Coronary artery (tissue), 2 donors: ENCODE data around the gene ATP6V0B.

Source experiments
- DNase-seq: peaks from one replicate; pipeline ENCODE4 v3.0.0-alpha.2; 2017; ENCODE audit warnings: low spot score
- H3K27ac ChIP-seq, 2 donors: fragments of 200-600 bp; sonication (generic); one replicate each; pipeline ENCODE4 v1.5.1; 2016 to 2019
- H3K4me3 ChIP-seq: fragments of 200-600 bp; sonication (generic); 2 replicates; pipeline ENCODE4 v1.5.1; 2016; ENCODE audit warnings: mild to moderate bottlenecking, moderate library complexity
- CTCF ChIP-seq: fragments of 200-600 bp; sonication (generic); IDR thresholded peaks from one replicate; pipeline ENCODE4 v1.5.1; 2019; ENCODE audit warnings: antibody characterized with exemption

ATP6V0B gene

GRCh38 chr1:43970502-43970901 is 4.3 kb upstream of the ATP6V0B start:
- peak overlapping the region; percentile 87 for H3K4me3 ChIP-seq
- no peak for DNase-seq
- no peak overlapping the region for H3K27ac ChIP-seq
- no peak for TF ChIP-seq CTCF

GRCh38 chr1:43970911-43971310 is 3.8 kb upstream of the ATP6V0B start:
- Histone ChIP-seq H3K27ac (no peak overlapping the region), H3K4me3 (peak overlapping the region; percentile 87)
- DNase-seq, result no peak
- no peak for TF ChIP-seq CTCF

- Histone ChIP-seq H3K27ac (no peak overlapping the region), H3K4me3 (no peak overlapping the region)
- no peak for TF ChIP-seq CTCF
- DNase-seq, result no peak
These were observed 3.3 kb upstream of the ATP6V0B start for GRCh38 chr1:43971336-43971980.

GRCh38 chr1:43973981-43974442 is 748 bp upstream of the ATP6V0B start:
- TF ChIP-seq CTCF, result no peak
- DNase-seq, result no peak
- peak overlapping the region; percentile 95 for H3K4me3 ChIP-seq
- peak overlapping the region; percentile 84 to 94 for H3K27ac ChIP-seq

- Histone ChIP-seq H3K4me3 (peak overlapping the region; percentile 95), H3K27ac (peak overlapping the region; percentile 84 to 94)
- TF ChIP-seq CTCF, result no peak
- DNase-seq, result peak; percentile 85
These were observed 645 bp downstream of the ATP6V0B start for GRCh38 chr1:43975249-43975961.

- DNase-seq, result no peak
- Histone ChIP-seq H3K4me3 (peak overlapping the region; percentile 95), H3K27ac (peak overlapping the region in 1 of 2 donors; percentile 84)
- no peak for TF ChIP-seq CTCF
These were observed 1.3 kb downstream of the ATP6V0B start for GRCh38 chr1:43976045-43976444.

GRCh38 chr1:43976890-43977289 is 2.1 kb downstream of the ATP6V0B start:
- H3K4me3 ChIP-seq, result peak overlapping the region; percentile 95
- H3K27ac ChIP-seq, result no peak overlapping the region
- no peak for TF ChIP-seq CTCF
- no peak for DNase-seq
